Lower leg skin (tissue), 3 donors: ENCODE measurements around the gene RASA3.

Experiments used
- POLR2A ChIP-seq, 2 donors: fragments of 450-650 bp; IDR thresholded peaks; one replicate each; pipeline ENCODE4 v1.6.1; 2016 to 2017; ENCODE audit warnings: antibody characterized with exemption in 2 of 2, mild to moderate bottlenecking in 1 of 2, moderate library complexity in 1 of 2
- TF ChIP-seq, protein P1 (sequence below), 3 donors: fragments of 450-650 bp; IDR thresholded peaks; one replicate each; pipeline ENCODE4 v1.5.1; 2016; ENCODE audit warnings: antibody characterized with exemption in 3 of 3, mild to moderate bottlenecking in 3 of 3, moderate library complexity in 2 of 3

DNA sequence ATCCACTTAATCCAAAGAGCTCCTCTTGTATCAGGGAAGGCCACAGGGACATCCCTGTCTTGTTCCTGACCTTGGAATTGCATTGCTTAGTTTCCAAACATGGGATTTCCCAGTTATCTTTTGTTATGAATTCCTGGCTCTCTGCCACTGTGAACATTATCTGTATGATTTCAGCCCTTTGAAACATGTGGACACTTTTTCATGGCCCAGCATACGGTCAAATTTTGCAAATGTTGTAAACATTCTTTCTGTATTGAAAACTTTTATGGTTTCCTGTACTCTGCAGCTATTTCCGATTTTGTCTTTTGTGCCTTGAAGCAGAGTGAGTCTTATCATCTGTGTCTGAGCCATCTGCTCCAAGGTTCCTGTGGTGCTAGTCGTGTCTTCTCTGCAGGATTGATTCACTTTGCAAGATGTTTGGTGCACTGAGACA lies 42.1 kb upstream of the RASA3 start:
- TF ChIP-seq, protein P1, sequence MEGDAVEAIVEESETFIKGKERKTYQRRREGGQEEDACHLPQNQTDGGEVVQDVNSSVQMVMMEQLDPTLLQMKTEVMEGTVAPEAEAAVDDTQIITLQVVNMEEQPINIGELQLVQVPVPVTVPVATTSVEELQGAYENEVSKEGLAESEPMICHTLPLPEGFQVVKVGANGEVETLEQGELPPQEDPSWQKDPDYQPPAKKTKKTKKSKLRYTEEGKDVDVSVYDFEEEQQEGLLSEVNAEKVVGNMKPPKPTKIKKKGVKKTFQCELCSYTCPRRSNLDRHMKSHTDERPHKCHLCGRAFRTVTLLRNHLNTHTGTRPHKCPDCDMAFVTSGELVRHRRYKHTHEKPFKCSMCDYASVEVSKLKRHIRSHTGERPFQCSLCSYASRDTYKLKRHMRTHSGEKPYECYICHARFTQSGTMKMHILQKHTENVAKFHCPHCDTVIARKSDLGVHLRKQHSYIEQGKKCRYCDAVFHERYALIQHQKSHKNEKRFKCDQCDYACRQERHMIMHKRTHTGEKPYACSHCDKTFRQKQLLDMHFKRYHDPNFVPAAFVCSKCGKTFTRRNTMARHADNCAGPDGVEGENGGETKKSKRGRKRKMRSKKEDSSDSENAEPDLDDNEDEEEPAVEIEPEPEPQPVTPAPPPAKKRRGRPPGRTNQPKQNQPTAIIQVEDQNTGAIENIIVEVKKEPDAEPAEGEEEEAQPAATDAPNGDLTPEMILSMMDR (IDR thresholded peaks at IDR 0.05): no peak
- no peak for TF ChIP-seq POLR2A (IDR thresholded peaks at IDR 0.05)
